Fibroblast of skin of left biceps (primary cell): ENCODE data around the gene FAR2.
"Not testable (repeated sequence)": the region's sequence is repeated elsewhere in the genome, so short reads cannot be mapped to it uniquely, and the experiment has no call there.

Experiments
- DNase-seq, 2 experiments: peaks; one replicate each; pipeline ENCODE4 v3.0.0-alpha.2; 2013; ENCODE audit warnings: low read depth in 2 of 2

Gene FAR2

GRCh38 chr12:29234552-29234951 is 85.5 kb downstream of the FAR2 start:
- DNase-seq: no peak

DNA sequence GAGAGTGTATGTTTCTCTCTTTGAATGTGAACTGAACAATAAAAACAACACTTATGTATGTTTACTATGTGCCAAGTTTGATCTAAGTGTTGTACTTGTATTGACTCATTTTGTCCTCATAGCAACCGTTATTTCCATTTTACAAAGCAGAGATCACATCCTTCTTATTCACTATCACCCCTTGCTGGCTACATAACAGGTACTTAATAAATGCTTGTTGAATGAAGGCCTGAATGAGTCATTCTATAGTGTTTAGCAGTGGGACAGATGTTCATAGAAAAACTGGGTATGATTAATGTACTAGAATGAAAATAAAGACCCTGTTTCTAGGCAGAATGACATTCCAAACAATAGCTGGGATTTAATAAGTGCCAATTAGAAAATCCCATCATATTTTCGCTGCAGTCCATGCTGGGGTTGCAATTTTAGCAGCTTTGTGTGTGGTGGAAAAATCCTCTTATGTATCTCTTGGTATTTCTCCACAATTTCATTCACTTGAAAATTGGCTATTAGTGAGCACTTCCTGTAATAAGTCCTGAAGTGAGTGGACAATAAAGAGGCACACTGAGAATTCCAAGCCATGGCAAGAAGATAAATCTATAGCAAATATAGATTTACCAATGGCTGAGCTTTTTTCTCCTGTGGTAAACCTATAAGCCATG is 86.0 kb downstream of the FAR2 start:
- DNase-seq: no peak

GRCh38 chr12:29238822-29239291 is 89.8 kb downstream of the FAR2 start:
- no peak for DNase-seq

DNA sequence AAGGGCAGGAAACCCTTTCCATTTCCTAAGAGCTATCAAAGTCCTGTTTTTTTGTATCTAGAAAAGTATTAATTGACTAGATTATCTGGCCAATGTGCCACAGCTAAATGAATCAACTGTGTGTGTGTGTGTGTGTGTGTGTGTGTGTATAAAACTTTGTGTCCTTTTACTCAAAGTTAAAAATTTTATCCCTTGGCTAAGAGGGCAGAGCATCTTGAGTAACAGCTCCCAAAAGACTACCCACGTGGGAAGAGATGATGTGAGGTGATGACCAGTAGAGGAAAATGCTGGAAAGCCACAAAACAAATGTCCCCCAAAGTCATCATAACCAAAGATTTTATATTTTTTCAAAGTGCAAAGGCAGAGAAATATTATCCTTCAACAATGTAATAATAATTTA is 90.3 kb downstream of the FAR2 start:
- DNase-seq: no peak

GRCh38 chr12:29240441-29240840 is 91.4 kb downstream of the FAR2 start:
- no peak for DNase-seq

DNA sequence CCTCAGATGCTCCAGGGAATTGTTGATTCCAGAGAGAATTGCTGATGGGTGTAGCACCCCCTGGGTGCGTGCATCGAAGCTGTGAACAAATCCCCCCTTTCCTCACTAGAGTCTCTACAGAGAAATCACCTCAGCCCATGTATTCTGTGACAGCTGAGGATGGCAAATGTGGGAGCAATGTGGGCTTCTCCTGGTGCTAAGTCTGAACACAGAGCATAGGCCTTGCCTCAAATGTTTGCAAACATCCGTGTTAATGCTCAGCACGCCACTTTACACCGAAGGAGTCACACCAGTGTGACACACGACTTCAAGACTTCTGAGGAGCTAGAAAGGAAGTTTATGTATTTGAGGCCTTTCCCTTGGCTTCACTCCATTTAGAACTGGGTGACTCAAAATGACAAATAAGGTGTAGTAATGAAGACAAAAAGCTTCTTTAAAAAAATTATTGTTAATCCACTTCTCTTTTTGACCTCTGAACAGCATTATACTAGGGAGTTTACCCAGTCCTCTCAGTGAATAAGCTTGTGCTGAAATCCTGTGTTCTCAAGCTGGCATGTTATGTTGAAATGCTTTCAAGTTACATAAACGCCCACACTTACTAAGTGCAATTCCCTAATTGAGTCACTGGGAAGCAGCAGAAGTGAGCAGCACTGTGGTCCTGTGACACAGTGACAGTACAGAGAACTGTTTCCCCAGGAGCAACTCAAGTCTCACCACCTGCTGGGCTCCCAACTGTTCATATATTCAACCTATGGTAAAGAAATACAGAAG is 92.9 kb downstream of the FAR2 start:
- no peak for DNase-seq

DNA sequence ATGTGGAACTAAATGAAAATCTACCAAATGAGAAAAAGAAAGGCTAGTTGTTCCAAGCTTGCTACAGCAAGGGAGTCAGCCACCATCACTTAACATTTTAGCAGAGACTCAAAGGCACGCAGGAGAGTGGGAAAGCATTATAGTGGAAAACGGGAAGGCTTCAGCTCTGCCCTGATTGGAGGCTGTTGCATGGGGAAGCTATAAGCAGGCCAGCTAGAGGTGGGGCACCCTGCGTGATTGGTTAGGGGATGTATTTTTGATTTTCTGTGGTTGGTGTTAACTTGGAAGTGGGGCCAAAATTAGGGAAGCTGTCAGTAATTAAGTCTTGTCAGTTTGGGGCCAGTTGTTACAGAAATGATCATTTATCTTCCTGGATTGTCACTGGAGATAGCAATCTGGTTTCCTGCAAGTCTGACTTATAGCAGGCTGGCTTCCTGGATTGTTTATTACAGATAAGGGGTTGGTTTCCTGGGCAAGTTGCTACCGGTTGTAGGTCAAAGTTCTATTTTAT is 93.9 kb downstream of the FAR2 start:
- no peak for DNase-seq

DNA sequence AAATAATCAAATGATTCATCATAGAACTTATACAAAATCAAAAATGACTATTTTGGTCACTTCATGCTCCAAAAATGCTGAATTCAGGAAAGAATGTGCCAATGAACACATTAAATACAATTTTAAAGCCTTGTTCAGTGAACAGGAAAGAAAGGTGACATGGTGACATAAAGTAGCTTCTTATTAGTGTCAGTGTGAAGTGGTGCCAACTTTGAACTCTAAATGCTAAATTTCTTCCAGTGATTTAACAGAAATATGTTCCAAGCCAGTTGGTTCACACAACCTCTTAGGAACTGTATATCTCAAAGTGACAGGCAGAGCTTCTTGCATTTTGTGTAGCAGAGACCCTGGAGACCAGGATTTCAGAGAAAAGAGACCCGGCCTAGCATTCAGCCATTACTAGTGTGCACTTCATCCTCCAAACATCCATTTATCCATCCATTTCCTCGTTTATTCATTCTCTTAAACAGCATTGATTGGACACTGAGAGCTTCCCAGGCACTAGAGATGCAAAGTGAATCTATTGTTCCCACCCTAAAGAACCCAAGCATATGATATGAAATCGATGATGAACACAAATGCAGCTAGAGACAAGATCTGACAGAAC is 95.2 kb downstream of the FAR2 start:
- no peak for DNase-seq

DNA sequence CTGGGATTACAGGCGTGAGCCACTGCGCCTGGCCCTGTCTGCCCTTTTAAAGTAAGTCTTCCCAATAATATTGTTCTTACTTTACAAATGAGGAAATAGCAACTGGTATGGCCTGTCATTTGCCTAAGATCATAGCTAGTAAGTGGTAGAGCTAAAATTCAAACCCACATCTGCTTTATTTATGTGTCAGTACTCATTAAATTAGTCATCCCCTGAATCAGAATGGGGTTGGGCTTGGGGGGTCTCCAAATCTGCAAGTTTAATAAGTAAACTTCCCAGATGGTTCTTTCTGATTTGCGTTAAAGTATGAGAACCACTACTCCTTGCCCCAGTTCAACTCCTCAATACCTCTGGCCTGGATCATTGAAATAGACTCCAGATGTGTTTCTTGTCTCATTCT is 96.2 kb downstream of the FAR2 start:
- DNase-seq: peak in 1 of 2 experiments; percentile 20

- no peak for DNase-seq
Observed at GRCh38 chr12:29249930-29250329, 100.9 kb downstream of the FAR2 start.

DNA sequence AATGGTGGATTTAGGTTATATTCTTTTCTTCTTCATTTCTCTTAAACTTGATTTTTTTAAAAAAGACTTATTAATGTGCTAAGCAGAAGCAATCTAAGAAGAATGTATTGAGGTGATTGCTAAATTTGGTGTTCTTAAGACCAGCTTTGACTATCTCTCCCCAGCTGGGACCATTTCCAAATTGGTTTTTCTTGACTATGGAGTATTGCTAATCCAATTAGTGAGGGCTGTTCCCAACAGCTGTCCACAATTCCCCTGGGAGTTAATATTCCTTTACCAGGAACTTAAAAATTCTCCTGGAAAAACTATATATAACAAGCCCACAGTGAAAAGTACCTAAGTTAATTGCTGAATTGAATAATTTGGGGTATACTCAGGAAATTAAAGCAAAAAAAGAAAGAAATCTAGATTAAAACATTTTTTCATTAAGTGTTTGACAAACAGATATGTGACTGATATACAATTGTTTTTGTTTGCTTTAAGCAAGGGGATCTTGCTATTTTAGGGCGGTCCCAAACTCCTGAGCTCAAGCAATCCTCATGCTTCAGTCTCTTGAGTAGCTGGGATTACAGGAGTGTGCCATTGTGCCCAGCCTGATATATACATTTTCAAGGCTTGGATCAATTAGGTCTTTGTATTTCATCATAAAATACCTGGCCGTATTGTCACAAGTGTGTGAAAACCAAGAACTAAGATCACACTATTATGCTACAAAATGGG is 105.0 kb downstream of the FAR2 start:
- no peak for DNase-seq

DNA sequence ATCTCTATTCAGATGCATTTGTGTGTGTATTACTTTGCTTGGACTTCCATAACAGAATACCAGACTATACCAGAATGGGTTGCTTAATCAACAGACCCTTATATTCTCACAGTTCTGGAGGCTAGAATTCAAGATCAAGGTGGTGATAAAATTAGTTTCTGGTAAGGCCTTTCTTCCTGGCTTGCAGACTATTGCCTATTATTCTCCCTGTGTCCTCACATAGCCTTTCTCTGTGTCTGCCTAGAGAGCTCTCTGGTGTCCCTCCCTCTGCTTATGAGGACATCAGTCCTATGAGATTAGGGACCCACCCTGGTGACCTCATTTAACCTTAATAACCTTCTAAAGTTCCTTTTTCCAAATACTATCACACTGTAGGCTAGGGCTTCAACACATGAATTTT is 106.0 kb downstream of the FAR2 start:
- DNase-seq: no peak

GRCh38 chr12:29256598-29256997 is 107.5 kb downstream of the FAR2 start:
- DNase-seq: no peak

GRCh38 chr12:29257687-29258086 is 108.6 kb downstream of the FAR2 start:
- not testable (repeated sequence) for DNase-seq

GRCh38 chr12:29264424-29264823 is 115.3 kb downstream of the FAR2 start:
- DNase-seq: no peak

DNA sequence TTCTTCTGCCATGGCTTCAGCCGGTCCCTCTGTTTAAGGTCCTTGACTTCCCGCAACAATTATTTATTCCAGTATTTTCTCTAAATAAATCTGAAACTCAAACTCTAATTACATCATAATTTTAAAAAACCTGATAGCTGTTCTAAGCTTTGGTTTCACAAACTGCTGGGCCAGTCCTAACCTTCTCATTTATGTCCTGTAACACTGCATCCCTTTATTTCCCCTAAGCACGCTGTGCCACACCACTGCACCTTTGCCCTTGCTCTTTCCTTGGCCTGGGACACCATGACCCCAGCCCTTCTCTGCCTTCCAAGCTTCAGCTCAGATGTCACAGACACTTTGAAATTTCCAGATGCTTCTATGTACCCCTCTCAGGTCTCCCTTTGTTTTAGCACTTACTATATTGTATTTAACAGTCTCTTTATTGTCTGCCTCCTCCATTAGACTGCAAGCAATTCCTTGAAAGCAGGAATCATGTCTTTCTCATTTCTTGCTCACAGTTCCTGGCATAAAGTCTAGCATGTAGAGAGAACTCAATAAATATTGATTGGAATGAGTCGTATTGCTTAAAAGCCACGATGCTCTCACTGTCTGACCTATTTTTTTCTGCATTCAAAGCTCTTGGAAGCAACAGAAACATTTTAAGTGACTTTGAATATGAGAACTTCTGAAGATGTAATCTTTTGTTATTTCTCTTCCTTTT is 120.8 kb downstream of the FAR2 start:
- DNase-seq: no peak

DNA sequence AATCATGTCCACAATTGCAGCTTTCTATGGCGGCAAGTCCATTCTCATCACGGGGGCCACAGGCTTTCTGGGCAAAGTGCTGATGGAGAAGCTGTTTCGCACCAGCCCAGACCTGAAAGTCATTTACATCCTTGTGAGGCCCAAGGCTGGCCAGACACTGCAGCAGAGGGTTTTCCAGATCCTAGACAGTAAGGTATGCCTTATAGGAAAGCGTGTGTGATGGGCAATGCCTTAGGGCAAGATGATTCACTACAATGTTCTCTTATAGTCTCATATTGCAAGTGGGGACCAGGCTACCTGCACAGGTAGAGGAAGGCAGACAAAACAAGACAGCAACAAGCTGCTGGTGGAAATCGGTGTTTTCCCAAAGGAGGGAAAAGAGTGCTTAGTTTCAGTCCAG is 121.4 kb downstream of the FAR2 start:
- DNase-seq: no peak

DNA sequence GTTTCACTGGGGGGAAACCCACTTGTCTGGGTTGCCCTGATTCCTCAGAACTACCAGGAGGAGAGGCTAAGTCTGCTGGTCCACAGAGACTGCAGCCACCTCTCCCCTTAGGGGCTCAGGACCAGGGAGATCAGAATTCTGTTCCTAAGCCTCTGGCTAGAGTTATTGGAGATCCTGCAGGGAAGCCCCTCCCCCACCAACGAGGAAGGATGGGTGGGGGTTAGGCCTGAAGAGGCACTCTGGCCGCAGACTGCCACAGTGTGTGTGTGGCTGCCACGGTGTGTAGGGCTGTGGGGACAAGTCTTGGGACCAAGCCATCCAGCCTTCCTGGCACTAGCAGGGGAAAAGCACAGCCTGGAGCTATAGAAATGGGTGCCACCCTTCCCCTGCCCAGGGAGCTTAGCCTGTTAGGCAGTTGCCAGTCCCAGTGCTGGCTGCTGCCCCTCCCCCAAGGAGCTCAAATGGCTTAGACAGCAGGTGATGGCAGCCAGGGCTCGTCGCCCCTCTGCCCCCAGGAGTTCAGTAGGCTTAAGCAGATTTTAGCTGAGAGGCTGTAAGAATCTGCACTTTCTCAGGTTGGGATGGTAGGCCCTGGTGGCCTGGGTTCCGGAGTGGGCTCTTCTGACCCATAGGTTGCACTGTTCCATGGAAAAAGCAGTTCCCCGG is 124.2 kb downstream of the FAR2 start:
- no peak for DNase-seq

DNA sequence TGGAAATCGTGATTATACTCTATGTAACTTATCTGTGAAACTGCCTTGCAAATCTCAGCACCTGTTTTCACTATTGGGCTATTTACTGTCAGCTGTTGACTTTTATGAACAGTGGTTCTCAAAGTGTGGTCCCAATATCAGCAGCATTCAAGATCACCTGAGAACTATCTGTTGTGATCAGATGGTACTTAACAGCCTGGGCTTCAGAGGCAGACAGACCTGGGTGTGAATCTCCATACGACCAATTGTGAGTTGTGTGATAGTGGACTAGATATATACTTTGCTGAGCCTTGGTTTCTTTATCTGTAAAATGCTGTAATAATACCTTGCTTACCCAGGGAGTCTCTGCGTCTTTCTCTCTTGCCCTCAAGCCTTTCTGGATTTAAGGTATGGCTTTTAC is 126.8 kb downstream of the FAR2 start:
- no peak for DNase-seq

DNA sequence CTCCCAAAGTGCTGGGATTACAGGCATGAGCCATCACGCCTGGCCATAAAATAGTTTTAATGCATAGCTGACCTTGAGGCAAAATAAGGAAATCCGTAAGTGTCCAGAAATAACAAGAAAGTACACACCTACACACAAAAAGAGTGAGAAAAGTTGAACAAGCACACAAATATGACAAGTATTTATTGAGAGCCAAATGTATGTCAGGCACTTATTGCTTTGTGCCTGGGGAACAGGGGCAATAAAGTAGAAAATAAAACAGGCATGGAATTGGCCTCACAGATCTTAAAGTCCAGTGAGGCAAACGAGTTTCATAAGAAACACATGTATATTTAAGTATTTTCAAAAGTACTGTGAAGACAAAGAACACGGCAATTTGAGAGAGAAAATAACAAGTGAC is 128.2 kb downstream of the FAR2 start:
- no peak for DNase-seq
